Activated CD4-positive, alpha-beta T cell treated with anti-CD3 and anti-CD28 coated beads for 1 hour (primary cell): ENCODE results near the gene CIBAR2.
"Not testable (repeated sequence)": the region's sequence is repeated elsewhere in the genome, so short reads cannot be mapped to it uniquely, and the experiment has no call there.

Source experiments
- DNase-seq: peaks from one replicate; pipeline ENCODE4 v3.0.0-alpha.2; 2020

The CIBAR2 gene

GRCh38 chr16:85127379-85127723, 15.1 kb upstream of the CIBAR2 start:
- DNase-seq, result no peak

GRCh38 chr16:85126705-85127378, 14.6 kb upstream of the CIBAR2 start:
- DNase-seq, result no peak

GRCh38 chr16:85126394-85126704, 14.1 kb upstream of the CIBAR2 start:
- DNase-seq, result no peak

GRCh38 chr16:85125570-85126393, 13.5 kb upstream of the CIBAR2 start:
- no peak for DNase-seq

- DNase-seq, result no peak
Observed at GRCh38 chr16:85124636-85125346, 12.5 kb upstream of the CIBAR2 start.

GRCh38 chr16:85123891-85124635, 11.8 kb upstream of the CIBAR2 start:
- DNase-seq, result no peak

- DNase-seq, result not testable (repeated sequence)
Observed at GRCh38 chr16:85123441-85123840, 11.2 kb upstream of the CIBAR2 start.

- DNase-seq, result no peak
Observed at GRCh38 chr16:85120006-85120340, 7.7 kb upstream of the CIBAR2 start.

- no peak for DNase-seq
Observed at GRCh38 chr16:85117418-85117817, 5.1 kb upstream of the CIBAR2 start.

GRCh38 chr16:85114909-85115567, 2.8 kb upstream of the CIBAR2 start:
- DNase-seq, result peak; percentile 60

- no peak for DNase-seq
Observed at GRCh38 chr16:85113913-85114312, 1.6 kb upstream of the CIBAR2 start.

GRCh38 chr16:85113168-85113733, 979 bp upstream of the CIBAR2 start:
- no peak for DNase-seq

- no peak for DNase-seq
Observed at GRCh38 chr16:85111184-85111583, 1.1 kb downstream of the CIBAR2 start.

- no peak for DNase-seq
Observed at GRCh38 chr16:85110105-85110504, 2.2 kb downstream of the CIBAR2 start.

GRCh38 chr16:85107532-85107931, 4.7 kb downstream of the CIBAR2 start:
- DNase-seq, result no peak

GRCh38 chr16:85107083-85107482, 5.2 kb downstream of the CIBAR2 start:
- no peak for DNase-seq

GRCh38 chr16:85105475-85105874, 6.8 kb downstream of the CIBAR2 start:
- no peak for DNase-seq

GRCh38 chr16:85104821-85105391, 7.4 kb downstream of the CIBAR2 start:
- DNase-seq, result no peak

- DNase-seq, result no peak
Observed at GRCh38 chr16:85104147-85104546, 8.1 kb downstream of the CIBAR2 start.

GRCh38 chr16:85103114-85104079, 8.9 kb downstream of the CIBAR2 start:
- DNase-seq, result no peak
